ENCODE results near the gene ZNF446.

Gene ZNF446

GRCh38 chr19:58522709-58523108 lies 46.6 kb downstream of the ZNF446 start:
- no peak for DNase-seq (ENCODE audit: low read depth, low spot score)

DNA sequence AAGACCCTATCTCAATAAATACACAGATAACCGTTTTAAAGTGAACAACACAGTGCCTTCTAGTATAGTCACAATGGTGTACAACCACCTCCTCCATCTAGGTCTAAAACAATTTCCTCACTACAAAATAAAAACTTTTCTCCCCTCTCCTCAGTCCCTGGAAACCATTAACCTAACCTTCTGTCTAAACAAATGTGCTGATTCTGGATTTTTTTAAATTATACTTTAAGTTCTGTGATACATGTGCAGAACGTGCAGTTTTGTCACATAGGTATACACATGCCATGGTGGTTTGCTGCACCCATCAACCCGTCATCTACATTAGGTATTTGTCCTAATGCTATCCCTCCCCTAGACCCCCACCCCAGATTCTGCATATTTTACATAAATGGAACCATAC lies 53.3 kb downstream of the ZNF446 start:
- DNase-seq (ENCODE audit: low read depth, low spot score): no peak
